Measurements from ENCODE around the gene CACUL1. TPM values are rescaled to one million over a fixed set of nuclear protein-coding genes. Genes with fewer than 3 reads are reported as not detected.

The CACUL1 gene
- total and polyA plus RNA-seq, 9 of the 15 experiments (the other 6 are each of a cell fraction or from before 2014, with no cell fraction given) = 4.5 to 17.1 (median 13.5) TPM

DNA sequence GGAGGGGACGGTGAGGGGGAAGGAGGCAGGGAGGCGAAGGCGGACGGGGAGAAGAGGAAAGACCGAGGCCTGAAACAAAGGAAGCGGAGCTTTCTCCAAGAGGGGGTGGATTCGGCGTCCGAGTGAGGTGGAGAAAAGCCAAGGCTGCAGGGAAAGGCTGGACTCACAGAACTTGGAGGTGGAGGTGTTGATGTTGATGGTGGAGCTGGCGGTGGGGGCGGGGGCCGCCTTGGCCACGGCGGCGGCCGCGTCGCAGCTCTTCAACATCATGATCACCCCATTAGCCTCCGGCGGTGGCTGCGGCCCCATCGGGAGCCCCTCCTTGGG is 578 bp downstream of the CACUL1 start (continued):
- TF ChIP-seq SRSF7 (optimal IDR thresholded peaks at IDR 0.05; ENCODE audit: low read depth, low read length) (no peak), SIN3B (IDR thresholded peaks at IDR 0.05; ENCODE audit: low read depth) (0 out of 2 replicates have a peak, but pooled peaks have one; percentile 13), ELK1 (CRISPR knock-in tag; IDR thresholded peaks at IDR 0.05) (no peak), COPS2 (conservative IDR thresholded peaks at IDR 0.05) (no peak), SMARCE1 (IDR thresholded peaks at IDR 0.05) (no peak; the same call in 1 of the 2 replicates), NONO (IDR thresholded peaks at IDR 0.05; ENCODE audit: low read depth in 2 of 2, low read length in 1 of 2) (no peak), POLR2AphosphoS5 (IDR thresholded peaks at IDR 0.05; ENCODE audit: control insufficient read depth, insufficient read depth, low read depth, low read length) (no peak), SIN3A (IDR thresholded peaks at IDR 0.05; ENCODE audit: borderline replicate concordance in 2 of 2, control insufficient read depth in 1 of 2, low read depth in 2 of 2, low read length in 2 of 2) (0 out of 4 replicates have a peak, but pooled peaks of 1 of the 2 experiments have one; percentile 21), NFE2L1 (tag; IDR thresholded peaks at IDR 0.05; ENCODE audit: borderline replicate concordance, low read depth) (no peak), SAFB2 (IDR thresholded peaks at IDR 0.05; ENCODE audit: borderline replicate concordance, low read depth, low read length, severe bottlenecking) (no peak), ZNF23 (CRISPR knock-in tag; IDR thresholded peaks at IDR 0.05) (no peak), YBX1 (IDR thresholded peaks at IDR 0.05) (no peak), ZNF644 (tag; IDR thresholded peaks at IDR 0.05; ENCODE audit: low read depth) (no peak), CHD1 (IDR thresholded peaks at IDR 0.05; ENCODE audit: low read length) (peak; percentile 21), ZNF592 (IDR thresholded peaks at IDR 0.05) (no peak), POLR2A (conservative IDR thresholded peaks at IDR 0.05) (0 out of 2 replicates have a peak, but pooled peaks have one; percentile 2), NR0B1 (IDR thresholded peaks at IDR 0.05; ENCODE audit: partially characterized antibody) (no peak), GTF2F1 (IDR thresholded peaks at IDR 0.05; ENCODE audit: low read depth, low read length) (no peak), ZEB2 (IDR thresholded peaks at IDR 0.05) (0 out of 2 replicates have a peak, but pooled peaks have one; percentile 37)
- TF ChIP-seq, protein P1, sequence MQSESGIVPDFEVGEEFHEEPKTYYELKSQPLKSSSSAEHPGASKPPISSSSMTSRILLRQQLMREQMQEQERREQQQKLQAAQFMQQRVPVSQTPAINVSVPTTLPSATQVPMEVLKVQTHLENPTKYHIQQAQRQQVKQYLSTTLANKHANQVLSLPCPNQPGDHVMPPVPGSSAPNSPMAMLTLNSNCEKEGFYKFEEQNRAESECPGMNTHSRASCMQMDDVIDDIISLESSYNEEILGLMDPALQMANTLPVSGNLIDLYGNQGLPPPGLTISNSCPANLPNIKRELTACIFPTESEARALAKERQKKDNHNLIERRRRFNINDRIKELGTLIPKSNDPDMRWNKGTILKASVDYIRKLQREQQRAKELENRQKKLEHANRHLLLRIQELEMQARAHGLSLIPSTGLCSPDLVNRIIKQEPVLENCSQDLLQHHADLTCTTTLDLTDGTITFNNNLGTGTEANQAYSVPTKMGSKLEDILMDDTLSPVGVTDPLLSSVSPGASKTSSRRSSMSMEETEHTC (IDR thresholded peaks at IDR 0.05) = no peak
- TF ChIP-seq, protein P2, sequence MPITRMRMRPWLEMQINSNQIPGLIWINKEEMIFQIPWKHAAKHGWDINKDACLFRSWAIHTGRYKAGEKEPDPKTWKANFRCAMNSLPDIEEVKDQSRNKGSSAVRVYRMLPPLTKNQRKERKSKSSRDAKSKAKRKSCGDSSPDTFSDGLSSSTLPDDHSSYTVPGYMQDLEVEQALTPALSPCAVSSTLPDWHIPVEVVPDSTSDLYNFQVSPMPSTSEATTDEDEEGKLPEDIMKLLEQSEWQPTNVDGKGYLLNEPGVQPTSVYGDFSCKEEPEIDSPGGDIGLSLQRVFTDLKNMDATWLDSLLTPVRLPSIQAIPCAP (CRISPR knock-in tag; IDR thresholded peaks at IDR 0.05; ENCODE audit: borderline replicate concordance) = no peak

All from K562 (cell line).